Mucosa of descending colon (tissue), 3 donors: Measurements from ENCODE around the gene ACCSL. TPM values are rescaled to one million over a fixed set of nuclear protein-coding genes. Genes with fewer than 3 reads are reported as not detected.

Experiments used
- ATAC-seq: fragments of 200-7000 bp; cut with Tn5 transposase; one replicate; pipeline ENCODE4 v1.9.1; 2020; ENCODE audit warnings: mild to moderate bottlenecking, moderate library complexity
- DNase-seq, 3 donors: peaks; one replicate each; pipeline ENCODE4 v3.0.0-alpha.2; 2020
- H3K36me3 ChIP-seq: fragments of 200-600 bp; one replicate; pipeline ENCODE4 v1.8.0; 2021; ENCODE audit warnings: low read depth, mild to moderate bottlenecking
- H3K4me1 ChIP-seq: fragments of 200-600 bp; one replicate; pipeline ENCODE4 v1.8.0; 2021; ENCODE audit warnings: low read depth, mild to moderate bottlenecking
- H3K4me3 ChIP-seq: fragments of 200-600 bp; one replicate; pipeline ENCODE4 v1.8.0; 2021; ENCODE audit warnings: mild to moderate bottlenecking
- H3K9me3 ChIP-seq: fragments of 200-600 bp; one replicate; pipeline ENCODE4 v1.8.0; 2021; ENCODE audit warnings: mild to moderate bottlenecking
- CTCF ChIP-seq: fragments of 200-600 bp; IDR thresholded peaks from one replicate; pipeline ENCODE4 v1.8.0; 2022; ENCODE audit warnings: antibody characterized with exemption, mild to moderate bottlenecking
- intact Hi-C, 2 donors: fragments of 100-400 bp; cut with DNase I in 1 of 2; cut with micrococcal nuclease in 1 of 2; formaldehyde crosslinking; loops; one replicate each; pipeline versions ENCODE4 v1.11.0 to v1.11.1; 2022; cut with DNase I, micrococcal nuclease
- total RNA-seq, 3 donors: library from RNA; stranded (reverse); fragmentation: NEBNext Ultra II Directional in 2 of 3; extraction: Animal tissue kit (Norgen Biotek cat#: 25700) in 2 of 3; gene quantifications; one replicate each; pipeline versions ENCODE4 v1.2.1 to v1.2.4, GENCODE V29; 2021 to 2023
- donor health status: DM: no; HTN: no; CAD: no; lungs with moderate emphysema.
- donor health status: DM: no; HTN: no; CAD: no.
- donor health status: DM: no; HTN: yes; CAD: no.

The ACCSL gene
- total RNA-seq, 3 donors from 2014 or later = not detected

GRCh38 chr11:44090539-44090938 lies 42.8 kb downstream of the ACCSL start:
- Histone ChIP-seq H3K4me3 (no peak overlapping the region), H3K4me1 (no peaks in the 10 kb centered on the region), H3K36me3 (no peaks in the 10 kb centered on the region), H3K9me3 (no peaks in the 10 kb centered on the region)
- no peak for TF ChIP-seq CTCF
- ATAC-seq = no peak
- intact Hi-C loops = no loop called here
- DNase-seq = no peak

- peaks cover 10% of the 10 kb centered on the region for H3K4me1 ChIP-seq
- H3K36me3 ChIP-seq = no peaks in the 10 kb centered on the region
- peak; percentile 58 for ATAC-seq
- H3K9me3 ChIP-seq = no peaks in the 10 kb centered on the region
- no peak overlapping the region for H3K4me3 ChIP-seq
- intact Hi-C loops = no loop called here
- peak in 2 of 3 donors; percentile 36 to 95 for DNase-seq
- TF ChIP-seq CTCF = peak; percentile 73
These were observed 46.6 kb downstream of the ACCSL start for GRCh38 chr11:44094260-44094868.

GRCh38 chr11:44095506-44096359 lies 48.0 kb downstream of the ACCSL start, which contains the start of gene EXT2:
EXT2 (plus strand) TSS chr11:44095678; CDS start chr11:44107713, 12,035 bp downstream.
- Histone ChIP-seq H3K4me1 (peaks cover 10% of the 10 kb centered on the region), H3K36me3 (no peaks in the 10 kb centered on the region), H3K9me3 (no peaks in the 10 kb centered on the region), H3K4me3 (peak within 1 kb of the TSS; percentile 84)
- DNase-seq = peak; percentile 85 to 93 (median 91)
- intact Hi-C loops = no loop called here
- peak; percentile 97 for TF ChIP-seq CTCF
- peak; percentile 98 for ATAC-seq

- DNase-seq = peak in 2 of 3 donors; percentile 44 to 66
- intact Hi-C loops = no loop called here
- H3K9me3 ChIP-seq = no peaks in the 10 kb centered on the region
- peaks cover 10% of the 10 kb centered on the region for H3K4me1 ChIP-seq
- peak; percentile 52 for ATAC-seq
- no peak for TF ChIP-seq CTCF
- H3K36me3 ChIP-seq = no peaks in the 10 kb centered on the region
- H3K4me3 ChIP-seq = peak overlapping the region; percentile 84
These were observed 48.8 kb downstream of the ACCSL start for GRCh38 chr11:44096360-44097185.

- ATAC-seq (no peak), DNase-seq (no peak)
- TF ChIP-seq CTCF = no peak
- no peak overlapping the region for H3K4me3 ChIP-seq
- H3K36me3 ChIP-seq = no peaks in the 10 kb centered on the region
- intact Hi-C loops = no loop called here
- H3K4me1 ChIP-seq = peaks cover 10% of the 10 kb centered on the region
- no peaks in the 10 kb centered on the region for H3K9me3 ChIP-seq
These were observed 50.0 kb downstream of the ACCSL start for GRCh38 chr11:44097821-44098220.
